WTC11 (cell line): Measurements from ENCODE around the gene JUP. TPM values are rescaled to one million over a fixed set of nuclear protein-coding genes. Genes with fewer than 3 reads are reported as not detected.
A peak's percentile ranks its signal among the peaks of the same experiment; 100 is the strongest.

ENCODE experiments used
- ATAC-seq: fragments of 200-7000 bp; cut with Tn5 transposase; 2 replicates; pipeline ENCODE4 v1.10.0; 2021; ENCODE audit warnings: mild to moderate bottlenecking, moderate library complexity
- CTCF ChIA-PET: fragments of 300-600 bp; sonication (Branson Sonifier 250); formaldehyde crosslinking; loops from one replicate; lab custom pipeline; 2021; ENCODE audit warnings: antibody characterized with exemption; lab: Charles Lee
- POLR2A ChIA-PET: fragments of 350-600 bp; sonication (Branson Sonifier 250); formaldehyde crosslinking; loops from one replicate; lab custom pipeline; 2021; ENCODE audit warnings: antibody characterized with exemption; lab: Charles Lee
- DNase-seq: peaks from one replicate; pipeline ENCODE4 v3.0.0; 2021; ENCODE audit warnings: low spot score
- H3K27ac Mint-ChIP-seq: 2 replicates; pipeline ENCODE4 v1.8.0; 2021; ENCODE audit warnings: mixed read lengths
- H3K27me3 Mint-ChIP-seq: 2 replicates; pipeline ENCODE4 v1.8.0; 2021; ENCODE audit warnings: low read depth, mild to moderate bottlenecking, moderate library complexity, mixed read lengths
- H3K36me3 Mint-ChIP-seq: 2 replicates; pipeline ENCODE4 v1.8.0; 2021; ENCODE audit warnings: mixed read lengths
- H3K4me1 Mint-ChIP-seq: 2 replicates; pipeline ENCODE4 v1.8.0; 2022; ENCODE audit warnings: mixed read lengths
- H3K4me3 Mint-ChIP-seq: 2 replicates; pipeline ENCODE4 v1.8.0; 2021; ENCODE audit warnings: mild to moderate bottlenecking, moderate library complexity, mixed read lengths
- H3K9me3 Mint-ChIP-seq: 2 replicates; pipeline ENCODE4 v1.8.0; 2021; ENCODE audit warnings: mixed read lengths
- AFF4 ChIP-seq: sonication (generic); formaldehyde crosslinking; IDR thresholded peaks from 2 replicates; pipeline ENCODE4 v1.8.1; 2023; ENCODE audit warnings: mild to moderate bottlenecking, missing genetic modification reagents, borderline replicate concordance
- ATF1 ChIP-seq: sonication (generic); formaldehyde crosslinking; IDR thresholded peaks from 2 replicates; pipeline ENCODE4 v1.8.1; 2023; ENCODE audit warnings: mild to moderate bottlenecking, moderate library complexity, missing genetic modification reagents
- ERG ChIP-seq: fragments of 250-450 bp; sonication (Bioruptor Pico); IDR thresholded peaks from 2 replicates; pipeline ENCODE4 v1.8.0; 2021; ENCODE audit warnings: mild to moderate bottlenecking
- FOXK1 ChIP-seq: sonication (generic); formaldehyde crosslinking; IDR thresholded peaks from 2 replicates; pipeline ENCODE4 v1.8.0; 2022; ENCODE audit warnings: mild to moderate bottlenecking, moderate library complexity, missing genetic modification reagents
- GTF2I ChIP-seq: fragments of 250-450 bp; sonication (Bioruptor Pico); conservative IDR thresholded peaks from 2 replicates; pipeline ENCODE4 v1.4.0; 2021; ENCODE audit warnings: mild to moderate bottlenecking
- MYBL2 ChIP-seq: sonication (generic); formaldehyde crosslinking; IDR thresholded peaks from 2 replicates; pipeline ENCODE4 v1.8.1; 2023; ENCODE audit warnings: mild to moderate bottlenecking, moderate library complexity, missing genetic modification reagents
- NFATC4 ChIP-seq: fragments of 250-450 bp; sonication (Bioruptor Pico); IDR thresholded peaks from 2 replicates; pipeline ENCODE4 v1.9.0; 2021; ENCODE audit warnings: mild to moderate bottlenecking
- NFE2L1 ChIP-seq: sonication (generic); formaldehyde crosslinking; IDR thresholded peaks from 2 replicates; pipeline ENCODE4 v1.8.1; 2023; ENCODE audit warnings: missing genetic modification reagents
- NR3C1 ChIP-seq: sonication (generic); formaldehyde crosslinking; conservative IDR thresholded peaks from 2 replicates; pipeline ENCODE4 v1.8.1; 2023; ENCODE audit warnings: low read depth, mild to moderate bottlenecking, missing genetic modification reagents
- PREB ChIP-seq: sonication (generic); formaldehyde crosslinking; IDR thresholded peaks from 2 replicates; pipeline ENCODE4 v1.8.1; 2022; ENCODE audit warnings: mild to moderate bottlenecking, missing genetic modification reagents, moderate library complexity, borderline replicate concordance
- SMAD4 ChIP-seq: sonication (generic); formaldehyde crosslinking; IDR thresholded peaks from 2 replicates; pipeline ENCODE4 v1.8.0; 2022; ENCODE audit warnings: mild to moderate bottlenecking, missing genetic modification reagents
- SP1 ChIP-seq: sonication (generic); formaldehyde crosslinking; conservative IDR thresholded peaks from 2 replicates; pipeline ENCODE4 v1.8.1; 2022; ENCODE audit warnings: missing genetic modification reagents
- TEAD1 ChIP-seq: sonication (generic); formaldehyde crosslinking; IDR thresholded peaks from 2 replicates; pipeline ENCODE4 v1.8.0; 2022; ENCODE audit warnings: mild to moderate bottlenecking, missing genetic modification reagents
- TEAD4 ChIP-seq: sonication (generic); formaldehyde crosslinking; IDR thresholded peaks from 2 replicates; pipeline ENCODE4 v1.8.0; 2022; ENCODE audit warnings: mild to moderate bottlenecking, missing genetic modification reagents
- USF1 ChIP-seq: sonication (generic); formaldehyde crosslinking; IDR thresholded peaks from 2 replicates; pipeline ENCODE4 v1.8.0; 2022; ENCODE audit warnings: mild to moderate bottlenecking, missing genetic modification reagents
- ZBTB43 ChIP-seq: sonication (generic); formaldehyde crosslinking; IDR thresholded peaks from 2 replicates; pipeline ENCODE4 v1.8.1; 2023; ENCODE audit warnings: mild to moderate bottlenecking, missing genetic modification reagents
- ZNF121 ChIP-seq: sonication (generic); formaldehyde crosslinking; IDR thresholded peaks from 2 replicates; pipeline ENCODE4 v1.8.0; 2023; ENCODE audit warnings: missing genetic modification reagents
- ZNF138 ChIP-seq: sonication (generic); formaldehyde crosslinking; conservative IDR thresholded peaks from 2 replicates; pipeline ENCODE4 v1.8.1; 2022; ENCODE audit warnings: mild to moderate bottlenecking, moderate library complexity, missing genetic modification reagents
- ZNF219 ChIP-seq: sonication (generic); formaldehyde crosslinking; IDR thresholded peaks from 2 replicates; pipeline ENCODE4 v1.8.0; 2023; ENCODE audit warnings: missing genetic modification reagents, mild to moderate bottlenecking, borderline replicate concordance
- ZNF396 ChIP-seq: fragments of 250-450 bp; sonication (Bioruptor Pico); IDR thresholded peaks from 2 replicates; pipeline ENCODE4 v1.8.0; 2021; ENCODE audit warnings: mild to moderate bottlenecking, moderate library complexity, borderline replicate concordance
- total RNA-seq: library from RNA; stranded (reverse); gene quantifications from 3 replicates; pipeline ENCODE4 v1.2.3, GENCODE V29; 2021
- TF ChIP-seq, protein P1 (sequence below): fragments of 250-450 bp; sonication (Bioruptor Pico); IDR thresholded peaks from 2 replicates; pipeline ENCODE4 v1.9.0; 2021; ENCODE audit warnings: moderate library complexity, mild to moderate bottlenecking, inconsistent platforms, borderline replicate concordance
- TF ChIP-seq, protein P2 (sequence below): sonication (generic); formaldehyde crosslinking; IDR thresholded peaks from 2 replicates; pipeline ENCODE4 v1.8.0; 2022; ENCODE audit warnings: mild to moderate bottlenecking, missing genetic modification reagents

JUP gene
- total RNA-seq, 1 experiment from 2014 or later, result 103 TPM

DNA sequence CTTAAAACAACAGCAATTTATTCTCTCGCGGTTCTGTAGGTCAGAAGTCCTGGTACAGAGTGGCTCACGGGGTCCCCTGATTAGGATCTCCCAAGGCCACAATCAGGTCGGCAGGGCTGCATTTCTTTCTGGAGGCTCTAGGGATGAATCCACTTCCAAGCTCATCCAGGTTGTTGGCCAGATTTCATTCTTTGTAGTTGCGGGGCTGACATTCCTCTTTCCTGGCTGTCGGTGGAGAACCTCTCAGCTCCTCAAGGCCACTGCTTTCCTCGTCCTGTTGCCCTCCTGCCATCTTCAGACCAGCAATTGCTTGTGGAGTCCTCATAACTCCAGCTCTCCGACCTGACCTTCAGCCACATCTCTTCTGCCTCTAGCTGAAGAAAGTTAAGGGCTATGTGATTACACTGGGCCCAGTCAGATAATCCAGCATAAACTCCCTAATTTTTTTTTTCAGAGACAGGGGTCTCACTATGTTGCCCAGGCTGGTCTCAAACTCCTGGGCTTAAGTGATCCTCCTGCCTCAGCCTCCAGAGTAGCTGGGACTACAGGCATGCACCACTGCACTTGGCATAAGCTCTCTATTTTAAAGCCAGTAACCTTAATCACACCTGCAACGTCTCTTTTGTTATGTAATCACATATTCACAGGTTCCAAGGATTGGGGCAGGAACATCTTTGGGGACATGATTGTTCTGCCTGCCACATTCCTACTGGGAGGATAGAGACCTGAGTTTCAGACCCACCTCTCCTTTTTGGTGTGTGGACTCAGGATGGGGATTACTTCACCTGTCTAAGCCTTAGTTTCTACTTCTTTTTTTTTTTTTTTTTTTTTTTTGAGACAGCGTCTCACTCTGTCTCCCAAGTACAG, 78.5 kb downstream of the JUP start:
- ATAC-seq, result peak; percentile 16; the same call in 1 of the 2 replicates

GRCh38 chr17:41705271-41705991, 81.1 kb downstream of the JUP start:
- peak; percentile 72 for ATAC-seq
- TF ChIP-seq TEAD4 (CRISPR knock-in tag) (no peak), FOXK1 (0 out of 2 replicates have a peak, but pooled peaks have one; percentile 27), ZNF138 (no peak), ZBTB43 (CRISPR knock-in tag) (no peak), PREB (CRISPR knock-in tag) (no peak), AFF4 (no peak), SMAD4 (no peak), TEAD1 (no peak), USF1 (no peak), ZNF219 (CRISPR knock-in tag) (no peak), ZNF396 (CRISPR knock-in tag) (no peak), ZNF121 (peak; percentile 83), MYBL2 (CRISPR knock-in tag) (no peak), NFATC4 (no peak), NR3C1 (no peak), ERG (no peak), SP1 (CRISPR knock-in tag) (no peak), ATF1 (no peak)
- TF ChIP-seq, protein P1, sequence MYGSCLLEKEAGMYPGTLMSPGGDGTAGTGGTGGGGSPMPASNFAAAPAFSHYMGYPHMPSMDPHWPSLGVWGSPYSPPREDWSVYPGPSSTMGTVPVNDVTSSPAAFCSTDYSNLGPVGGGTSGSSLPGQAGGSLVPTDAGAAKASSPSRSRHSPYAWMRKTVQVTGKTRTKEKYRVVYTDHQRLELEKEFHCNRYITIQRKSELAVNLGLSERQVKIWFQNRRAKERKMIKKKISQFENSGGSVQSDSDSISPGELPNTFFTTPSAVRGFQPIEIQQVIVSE (CRISPR knock-in tag), result no peak
- TF ChIP-seq, protein P2, sequence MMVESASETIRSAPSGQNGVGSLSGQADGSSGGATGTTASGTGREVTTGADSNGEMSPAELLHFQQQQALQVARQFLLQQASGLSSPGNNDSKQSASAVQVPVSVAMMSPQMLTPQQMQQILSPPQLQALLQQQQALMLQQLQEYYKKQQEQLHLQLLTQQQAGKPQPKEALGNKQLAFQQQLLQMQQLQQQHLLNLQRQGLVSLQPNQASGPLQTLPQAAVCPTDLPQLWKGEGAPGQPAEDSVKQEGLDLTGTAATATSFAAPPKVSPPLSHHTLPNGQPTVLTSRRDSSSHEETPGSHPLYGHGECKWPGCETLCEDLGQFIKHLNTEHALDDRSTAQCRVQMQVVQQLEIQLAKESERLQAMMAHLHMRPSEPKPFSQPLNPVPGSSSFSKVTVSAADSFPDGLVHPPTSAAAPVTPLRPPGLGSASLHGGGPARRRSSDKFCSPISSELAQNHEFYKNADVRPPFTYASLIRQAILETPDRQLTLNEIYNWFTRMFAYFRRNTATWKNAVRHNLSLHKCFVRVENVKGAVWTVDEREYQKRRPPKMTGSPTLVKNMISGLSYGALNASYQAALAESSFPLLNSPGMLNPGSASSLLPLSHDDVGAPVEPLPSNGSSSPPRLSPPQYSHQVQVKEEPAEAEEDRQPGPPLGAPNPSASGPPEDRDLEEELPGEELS, result peak; percentile 54; the same call in 1 of the 2 replicates

More for the DNA sequence above, 78.5 kb downstream of the JUP start:
- Mint-ChIP-seq H3K27me3 (peaks cover 98% of the 10 kb centered on the region), H3K4me1 (peaks cover 23% of the 10 kb centered on the region)
- TF ChIP-seq GTF2I (CRISPR knock-in tag) (peak; percentile 91), ZNF121 (peak; percentile 75; the same call in 1 of the 2 replicates), NFE2L1 (no peak)
- TF ChIP-seq, all 79 proteins: peak for 2
- Mint-ChIP-seq H3K9me3 (peaks cover 7% of the 10 kb centered on the region), H3K4me3 (no peak overlapping the region), H3K27ac (no peak overlapping the region), H3K36me3 (no peaks in the 10 kb centered on the region)
- DNase-seq, result no peak
- POLR2A ChIA-PET, result interaction anchor here (0.8 to 1.0 kb wide), 2 partner anchors 18 to 20 kb away, joined by 5 read pairs; no protein-coding TSS in a partner anchor
- CTCF ChIA-PET, result interaction anchor here (0.6 to 7.2 kb wide), 5 partner anchors 12 to 92 kb away, joined by 4 to 75 read pairs (median 5); partner anchors contain the start of gene JUP

More at GRCh38 chr17:41705271-41705991, 81.1 kb downstream of the JUP start:
- H3K4me3 Mint-ChIP-seq, result peak overlapping the region; percentile 33
- peak; percentile 32 for DNase-seq
- peaks cover 23% of the 10 kb centered on the region for H3K4me1 Mint-ChIP-seq
- CTCF ChIA-PET, result interaction anchor here (0.7 to 7.2 kb wide), 11 partner anchors 10 to 254 kb away, joined by 3 to 75 read pairs (median 4); partner anchors contain the start of gene P3H4
- POLR2A ChIA-PET, result interaction anchor here (0.6 to 1.3 kb wide), 5 partner anchors 14 to 81 kb away, joined by 3 to 7 read pairs (median 4); partner anchors contain the start of genes EIF1 and JUP
- no peaks in the 10 kb centered on the region for H3K36me3 Mint-ChIP-seq
- H3K27ac Mint-ChIP-seq, result no peak overlapping the region
- peaks cover 7% of the 10 kb centered on the region for H3K9me3 Mint-ChIP-seq
- H3K27me3 Mint-ChIP-seq, result peaks cover 98% of the 10 kb centered on the region
